ENCODE results near the gene C16orf92. TPM values are rescaled to one million over a fixed set of nuclear protein-coding genes. Genes with fewer than 3 reads are reported as not detected.

Gene C16orf92
- total and polyA plus RNA-seq, 2 of the 13 experiments (the other 11 are each of a cell fraction or from before 2014, with no cell fraction given): not detected

DNA sequence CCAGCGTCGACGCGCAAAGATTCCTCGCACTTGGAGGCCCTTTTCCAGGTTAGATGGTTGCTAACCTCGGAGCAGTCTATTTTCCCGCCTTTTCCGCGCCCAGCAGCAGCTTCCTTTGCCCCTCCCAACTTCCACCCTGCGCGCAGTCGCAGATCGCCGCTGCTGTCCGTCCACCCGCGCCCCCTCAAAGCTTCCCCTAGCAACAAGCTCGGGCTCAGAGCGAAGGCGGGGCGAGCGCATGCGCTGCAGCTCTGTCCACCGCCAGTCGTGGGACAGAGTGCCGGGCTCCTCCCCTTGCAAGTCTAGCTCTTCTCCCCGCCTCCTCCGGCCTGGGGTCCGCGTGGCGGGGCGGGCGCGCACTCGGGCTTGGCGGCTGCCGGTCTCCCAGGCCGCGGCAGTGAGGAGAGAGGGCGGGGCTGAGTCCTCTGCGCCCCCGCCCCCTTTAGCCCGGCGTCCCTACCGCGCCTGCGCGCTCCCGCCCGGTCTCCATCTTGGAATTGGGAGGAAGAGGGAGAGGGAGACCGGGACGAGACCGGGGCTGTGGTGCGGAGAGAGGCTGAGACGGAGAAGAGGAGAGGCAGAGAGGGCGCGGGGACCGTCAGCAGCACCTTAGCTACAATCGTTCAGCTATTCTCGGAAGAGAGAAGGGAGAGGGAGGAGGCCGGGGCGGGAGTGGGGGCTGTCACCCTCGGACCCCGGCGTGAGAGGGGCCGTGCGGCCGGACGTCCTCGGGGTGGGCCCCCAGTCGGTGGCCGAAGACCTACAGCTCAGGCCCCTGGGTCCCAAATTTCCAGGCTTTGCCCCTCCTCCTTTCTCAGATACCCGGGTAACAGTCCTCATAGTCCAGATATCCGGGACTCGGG is 49.4 kb upstream of the C16orf92 start, which contains the start of gene TAOK2 (continued):
- TF ChIP-seq, protein P1, sequence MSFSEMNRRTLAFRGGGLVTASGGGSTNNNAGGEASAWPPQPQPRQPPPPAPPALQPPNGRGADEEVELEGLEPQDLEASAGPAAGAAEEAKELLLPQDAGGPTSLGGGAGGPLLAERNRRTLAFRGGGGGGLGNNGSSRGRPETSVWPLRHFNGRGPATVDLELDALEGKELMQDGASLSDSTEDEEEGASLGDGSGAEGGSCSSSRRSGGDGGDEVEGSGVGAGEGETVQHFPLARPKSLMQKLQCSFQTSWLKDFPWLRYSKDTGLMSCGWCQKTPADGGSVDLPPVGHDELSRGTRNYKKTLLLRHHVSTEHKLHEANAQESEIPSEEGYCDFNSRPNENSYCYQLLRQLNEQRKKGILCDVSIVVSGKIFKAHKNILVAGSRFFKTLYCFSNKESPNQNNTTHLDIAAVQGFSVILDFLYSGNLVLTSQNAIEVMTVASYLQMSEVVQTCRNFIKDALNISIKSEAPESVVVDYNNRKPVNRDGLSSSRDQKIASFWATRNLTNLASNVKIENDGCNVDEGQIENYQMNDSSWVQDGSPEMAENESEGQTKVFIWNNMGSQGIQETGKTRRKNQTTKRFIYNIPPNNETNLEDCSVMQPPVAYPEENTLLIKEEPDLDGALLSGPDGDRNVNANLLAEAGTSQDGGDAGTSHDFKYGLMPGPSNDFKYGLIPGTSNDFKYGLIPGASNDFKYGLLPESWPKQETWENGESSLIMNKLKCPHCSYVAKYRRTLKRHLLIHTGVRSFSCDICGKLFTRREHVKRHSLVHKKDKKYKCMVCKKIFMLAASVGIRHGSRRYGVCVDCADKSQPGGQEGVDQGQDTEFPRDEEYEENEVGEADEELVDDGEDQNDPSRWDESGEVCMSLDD (CRISPR knock-in tag; IDR thresholded peaks at IDR 0.05; ENCODE audit: borderline replicate concordance): 0 out of 2 replicates have a peak, but pooled peaks have one; percentile 81
- TF ChIP-seq TMF1 (CRISPR knock-in tag; IDR thresholded peaks at IDR 0.05; ENCODE audit: low read depth): peak; percentile 66
- peak; percentile 90 for TF ChIP-seq RBFOX2 (IDR thresholded peaks at IDR 0.05; ENCODE audit: low read depth, low read length)
- peak; percentile 25; the same call in 1 of the 2 replicates for TF ChIP-seq ZSCAN29 (CRISPR knock-in tag; conservative IDR thresholded peaks at IDR 0.05)
- TF ChIP-seq, protein P2, sequence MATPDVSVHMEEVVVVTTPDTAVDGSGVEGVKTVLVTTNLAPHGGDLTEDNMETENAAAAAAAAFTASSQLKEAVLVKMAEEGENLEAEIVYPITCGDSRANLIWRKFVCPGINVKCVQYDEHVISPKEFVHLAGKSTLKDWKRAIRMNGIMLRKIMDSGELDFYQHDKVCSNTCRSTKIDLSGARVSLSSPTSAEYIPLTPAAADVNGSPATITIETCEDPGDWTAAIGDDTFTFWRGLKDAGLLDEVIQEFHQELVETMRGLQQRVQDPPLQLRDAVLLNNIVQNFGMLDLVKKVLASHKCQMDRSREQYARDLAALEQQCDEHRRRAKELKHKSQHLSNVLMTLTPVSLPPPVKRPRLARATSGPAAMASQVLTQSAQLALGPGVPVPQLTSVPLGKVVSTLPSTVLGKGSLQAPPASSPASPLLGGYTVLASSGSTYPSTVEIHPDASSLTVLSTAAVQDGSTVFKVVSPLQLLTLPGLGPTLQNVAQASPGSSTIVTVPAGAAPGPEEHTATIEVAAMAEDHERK (CRISPR knock-in tag; IDR thresholded peaks at IDR 0.05; ENCODE audit: low read depth): peak; percentile 27; the same call in 1 of the 2 replicates
- TF ChIP-seq, protein P3, sequence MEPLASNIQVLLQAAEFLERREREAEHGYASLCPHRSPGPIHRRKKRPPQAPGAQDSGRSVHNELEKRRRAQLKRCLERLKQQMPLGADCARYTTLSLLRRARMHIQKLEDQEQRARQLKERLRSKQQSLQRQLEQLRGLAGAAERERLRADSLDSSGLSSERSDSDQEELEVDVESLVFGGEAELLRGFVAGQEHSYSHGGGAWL (CRISPR knock-in tag; IDR thresholded peaks at IDR 0.05): peak; percentile 89
- TF ChIP-seq CHD4 (IDR thresholded peaks at IDR 0.05; ENCODE audit: borderline replicate concordance, low read length): no peak
- TF ChIP-seq ZNF329 (CRISPR knock-in tag; IDR thresholded peaks at IDR 0.05; ENCODE audit: low read depth): peak; percentile 64; the same call in 1 of the 2 replicates
- TF ChIP-seq ZNF510 (CRISPR knock-in tag; IDR thresholded peaks at IDR 0.05; ENCODE audit: low read depth): peak; percentile 68; the same call in 1 of the 2 replicates
- TF ChIP-seq REXO4 (CRISPR knock-in tag; IDR thresholded peaks at IDR 0.05; ENCODE audit: borderline replicate concordance): no peak
- TF ChIP-seq CCAR2 (optimal IDR thresholded peaks at IDR 0.05; ENCODE audit: low read depth, low read length): no peak
- peak; percentile 77; the same call in 1 of the 2 replicates for TF ChIP-seq KLF9 (CRISPR knock-in tag; IDR thresholded peaks at IDR 0.05; ENCODE audit: low read depth)
- TF ChIP-seq ZBTB1 (CRISPR knock-in tag; IDR thresholded peaks at IDR 0.05; ENCODE audit: borderline replicate concordance): no peak
- peak; percentile 72; the same call in 1 of the 2 replicates for TF ChIP-seq ZNF678 (CRISPR knock-in tag; IDR thresholded peaks at IDR 0.05)
- TF ChIP-seq SKI (IDR thresholded peaks at IDR 0.05; ENCODE audit: partially characterized antibody): peak; percentile 61
- TF ChIP-seq CAMTA2 (CRISPR knock-in tag; IDR thresholded peaks at IDR 0.05; ENCODE audit: borderline replicate concordance): peak; percentile 79; the same call in 1 of the 2 replicates
- TF ChIP-seq, protein P4, sequence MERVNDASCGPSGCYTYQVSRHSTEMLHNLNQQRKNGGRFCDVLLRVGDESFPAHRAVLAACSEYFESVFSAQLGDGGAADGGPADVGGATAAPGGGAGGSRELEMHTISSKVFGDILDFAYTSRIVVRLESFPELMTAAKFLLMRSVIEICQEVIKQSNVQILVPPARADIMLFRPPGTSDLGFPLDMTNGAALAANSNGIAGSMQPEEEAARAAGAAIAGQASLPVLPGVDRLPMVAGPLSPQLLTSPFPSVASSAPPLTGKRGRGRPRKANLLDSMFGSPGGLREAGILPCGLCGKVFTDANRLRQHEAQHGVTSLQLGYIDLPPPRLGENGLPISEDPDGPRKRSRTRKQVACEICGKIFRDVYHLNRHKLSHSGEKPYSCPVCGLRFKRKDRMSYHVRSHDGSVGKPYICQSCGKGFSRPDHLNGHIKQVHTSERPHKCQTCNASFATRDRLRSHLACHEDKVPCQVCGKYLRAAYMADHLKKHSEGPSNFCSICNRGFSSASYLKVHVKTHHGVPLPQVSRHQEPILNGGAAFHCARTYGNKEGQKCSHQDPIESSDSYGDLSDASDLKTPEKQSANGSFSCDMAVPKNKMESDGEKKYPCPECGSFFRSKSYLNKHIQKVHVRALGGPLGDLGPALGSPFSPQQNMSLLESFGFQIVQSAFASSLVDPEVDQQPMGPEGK (CRISPR knock-in tag; IDR thresholded peaks at IDR 0.05): peak; percentile 90
- TF ChIP-seq, protein P5, sequence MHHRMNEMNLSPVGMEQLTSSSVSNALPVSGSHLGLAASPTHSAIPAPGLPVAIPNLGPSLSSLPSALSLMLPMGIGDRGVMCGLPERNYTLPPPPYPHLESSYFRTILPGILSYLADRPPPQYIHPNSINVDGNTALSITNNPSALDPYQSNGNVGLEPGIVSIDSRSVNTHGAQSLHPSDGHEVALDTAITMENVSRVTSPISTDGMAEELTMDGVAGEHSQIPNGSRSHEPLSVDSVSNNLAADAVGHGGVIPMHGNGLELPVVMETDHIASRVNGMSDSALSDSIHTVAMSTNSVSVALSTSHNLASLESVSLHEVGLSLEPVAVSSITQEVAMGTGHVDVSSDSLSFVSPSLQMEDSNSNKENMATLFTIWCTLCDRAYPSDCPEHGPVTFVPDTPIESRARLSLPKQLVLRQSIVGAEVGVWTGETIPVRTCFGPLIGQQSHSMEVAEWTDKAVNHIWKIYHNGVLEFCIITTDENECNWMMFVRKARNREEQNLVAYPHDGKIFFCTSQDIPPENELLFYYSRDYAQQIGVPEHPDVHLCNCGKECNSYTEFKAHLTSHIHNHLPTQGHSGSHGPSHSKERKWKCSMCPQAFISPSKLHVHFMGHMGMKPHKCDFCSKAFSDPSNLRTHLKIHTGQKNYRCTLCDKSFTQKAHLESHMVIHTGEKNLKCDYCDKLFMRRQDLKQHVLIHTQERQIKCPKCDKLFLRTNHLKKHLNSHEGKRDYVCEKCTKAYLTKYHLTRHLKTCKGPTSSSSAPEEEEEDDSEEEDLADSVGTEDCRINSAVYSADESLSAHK (CRISPR knock-in tag; IDR thresholded peaks at IDR 0.05; ENCODE audit: borderline replicate concordance): no peak
